ENCODE measurements around the gene SURF4. TPM values are rescaled to one million over a fixed set of nuclear protein-coding genes. Genes with fewer than 3 reads are reported as not detected.
A peak's percentile ranks its signal among the peaks of the same experiment; 100 is the strongest.
"Not testable (repeated sequence)": the region's sequence is repeated elsewhere in the genome, so short reads cannot be mapped to it uniquely, and the experiment has no call there.

Gene SURF4
- total and polyA plus RNA-seq, 9 donors = 92.3 to 143 (median 105) TPM

DNA sequence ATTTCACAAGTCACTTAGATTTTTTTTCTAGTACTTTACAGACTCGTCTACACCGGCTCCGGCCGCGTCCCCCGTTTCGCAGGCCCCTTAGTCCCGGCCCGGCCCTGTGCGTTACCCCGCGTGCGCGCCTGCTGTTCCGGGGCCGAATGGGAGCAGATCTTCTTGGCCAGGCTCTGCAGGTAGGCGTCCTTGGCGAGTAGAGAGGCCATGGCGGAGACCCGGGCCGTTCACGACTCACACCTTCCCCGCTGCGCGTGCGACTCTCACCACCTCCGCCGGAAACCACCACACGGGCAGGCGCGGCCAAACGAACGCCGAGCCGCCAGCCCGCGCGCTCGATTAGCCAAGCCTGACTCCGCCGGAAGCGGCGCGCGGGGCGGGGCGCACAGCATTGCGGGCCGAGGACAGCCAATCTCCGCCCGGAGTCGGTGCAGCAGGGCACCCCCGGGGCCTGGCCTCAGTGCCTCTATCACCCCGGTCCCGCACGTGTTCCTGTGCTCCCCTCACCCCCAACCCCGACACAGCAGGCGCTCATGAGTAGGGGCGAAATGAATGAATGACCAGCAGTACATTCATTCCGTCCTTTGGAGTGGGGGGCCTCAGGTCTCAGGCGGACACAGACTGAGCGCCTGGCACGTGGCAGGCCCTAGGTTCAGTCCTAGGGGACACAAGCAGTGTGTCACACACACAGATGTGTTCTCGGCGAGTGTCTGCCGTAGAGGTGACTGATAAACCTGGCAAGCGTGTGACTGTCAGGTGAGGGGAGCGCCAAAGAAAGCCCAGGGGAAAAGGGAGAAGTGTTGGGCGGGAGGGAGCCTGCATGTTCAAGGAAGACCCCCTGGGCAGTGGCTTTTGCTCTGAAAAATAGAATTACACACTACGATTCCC is 39.7 kb downstream of the SURF4 start, which contains the start of gene SURF6:
TSS of gene SURF6 (minus strand) at position 265 of the 888 bp plus-strand sequence. CDS start at position 209, 56 bp downstream.
- peaks cover 16% of the 10 kb centered on the region for H3K4me1 ChIP-seq (ENCODE audit: control insufficient read depth, insufficient read depth, low read length)
- no peaks in the 10 kb centered on the region for H3K27me3 ChIP-seq (ENCODE audit: control insufficient read depth, insufficient read depth, low read length)
- H3K27ac ChIP-seq (ENCODE audit: low read length) = peak within 1 kb of the TSS; percentile 66
- peaks cover 64% of the 10 kb centered on the region for H3K36me3 ChIP-seq (ENCODE audit: control insufficient read depth, insufficient read depth, low read length)
- H3K4me3 ChIP-seq (ENCODE audit: low read length) = peak within 1 kb of the TSS; percentile 88
- WGBS (ENCODE audit: insufficient coverage) = under 1% methylated on average over 54 of the region's 70 CpGs
- no peaks in the 10 kb centered on the region for H3K9me3 ChIP-seq (replicated peaks; ENCODE audit: control insufficient read depth, low read depth, low read length)
- peak; percentile 96 for DNase-seq

DNA sequence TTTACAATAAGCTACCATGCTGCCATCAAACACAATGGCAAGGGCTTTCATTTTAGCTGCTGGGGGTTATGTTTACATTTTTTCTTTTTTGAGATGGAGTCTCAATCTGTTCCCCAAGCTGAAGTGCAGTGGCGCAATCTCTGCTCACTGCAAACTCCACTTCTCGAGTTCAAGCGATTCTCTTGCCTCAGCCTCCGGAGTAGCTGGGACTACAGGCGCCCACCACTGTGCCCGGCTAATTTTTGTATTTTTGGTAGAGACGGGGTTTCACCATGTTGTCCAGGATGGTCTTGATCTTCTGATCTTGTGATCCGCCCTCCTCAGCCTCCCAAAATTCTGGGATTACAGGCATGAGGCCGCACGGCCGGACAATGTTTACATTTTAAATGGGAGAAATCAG is 41.0 kb downstream of the SURF4 start:
- H3K27ac ChIP-seq (ENCODE audit: low read length); H3K27me3 ChIP-seq (ENCODE audit: control insufficient read depth, insufficient read depth, low read length); H3K9me3 ChIP-seq (replicated peaks; ENCODE audit: control insufficient read depth, low read depth, low read length); DNase-seq: not testable (repeated sequence)
- Histone ChIP-seq H3K4me3 (ENCODE audit: low read length) (peak overlapping the region; percentile 88), H3K36me3 (ENCODE audit: control insufficient read depth, insufficient read depth, low read length) (peaks cover 63% of the 10 kb centered on the region), H3K4me1 (ENCODE audit: control insufficient read depth, insufficient read depth, low read length) (peaks cover 16% of the 10 kb centered on the region)
- WGBS (ENCODE audit: insufficient coverage) = 87% methylated on average over 7 of the region's 11 CpGs

DNA sequence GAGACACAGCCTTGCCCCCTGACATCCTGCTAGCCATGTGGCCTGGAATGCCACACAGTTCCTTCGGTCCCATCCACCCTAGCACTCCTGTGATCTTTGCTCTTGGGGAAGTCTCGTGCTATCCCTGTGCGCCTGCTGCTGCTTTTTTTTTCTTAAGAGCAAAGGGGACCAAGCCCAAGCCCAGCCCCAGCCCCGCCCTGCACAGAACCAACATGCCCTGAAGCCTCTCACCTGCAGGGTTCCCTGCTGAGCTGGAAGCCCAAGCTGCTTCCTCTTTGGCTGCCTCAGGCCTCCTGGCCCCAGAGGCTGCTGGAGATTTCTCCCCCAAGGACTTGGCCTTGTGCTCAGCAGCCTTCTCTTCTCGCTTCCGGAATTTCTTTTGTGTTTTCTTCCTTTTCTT is 41.7 kb downstream of the SURF4 start:
- WGBS (ENCODE audit: insufficient coverage) = 86% methylated on average over 6 of the region's 6 CpGs

DNA sequence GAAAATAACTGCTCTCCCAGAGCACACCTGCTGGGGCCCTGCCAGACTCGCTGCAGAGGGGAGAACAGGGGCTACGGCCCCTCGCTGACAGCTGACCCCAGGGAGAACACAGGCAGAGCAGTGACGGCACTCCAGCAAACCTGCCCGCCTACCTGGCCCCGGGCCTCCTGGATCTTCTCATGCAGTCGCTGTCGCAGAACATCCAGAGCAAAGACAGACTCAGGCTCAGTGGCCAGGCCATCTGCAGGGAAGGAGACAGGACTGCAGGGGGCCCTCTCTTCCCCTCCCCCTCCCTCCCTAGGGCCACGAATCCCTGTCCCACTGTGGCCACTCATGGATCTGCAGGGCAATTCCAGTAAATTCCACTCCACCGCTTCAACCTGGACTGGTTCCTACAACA is 42.3 kb downstream of the SURF4 start:
- Histone ChIP-seq H3K9me3 (replicated peaks; ENCODE audit: control insufficient read depth, low read depth, low read length) (no peaks in the 10 kb centered on the region), H3K27me3 (ENCODE audit: control insufficient read depth, insufficient read depth, low read length) (no peaks in the 10 kb centered on the region), H3K4me3 (ENCODE audit: low read length) (no peak overlapping the region), H3K4me1 (ENCODE audit: control insufficient read depth, insufficient read depth, low read length) (peaks cover 16% of the 10 kb centered on the region), H3K27ac (ENCODE audit: low read length) (no peak overlapping the region), H3K36me3 (ENCODE audit: control insufficient read depth, insufficient read depth, low read length) (peaks cover 51% of the 10 kb centered on the region)
- DNase-seq = no peak
- 86% methylated on average over 10 of the region's 10 CpGs for WGBS (ENCODE audit: insufficient coverage)

More for the DNA sequence above, 41.7 kb downstream of the SURF4 start:
- Histone ChIP-seq H3K27ac (ENCODE audit: low read length) (no peak overlapping the region), H3K9me3 (replicated peaks; ENCODE audit: control insufficient read depth, low read depth, low read length) (no peaks in the 10 kb centered on the region), H3K4me1 (ENCODE audit: control insufficient read depth, insufficient read depth, low read length) (peaks cover 16% of the 10 kb centered on the region), H3K4me3 (ENCODE audit: low read length) (no peak overlapping the region), H3K27me3 (ENCODE audit: control insufficient read depth, insufficient read depth, low read length) (no peaks in the 10 kb centered on the region), H3K36me3 (ENCODE audit: control insufficient read depth, insufficient read depth, low read length) (peaks cover 57% of the 10 kb centered on the region)
- DNase-seq = no peak

DNA sequence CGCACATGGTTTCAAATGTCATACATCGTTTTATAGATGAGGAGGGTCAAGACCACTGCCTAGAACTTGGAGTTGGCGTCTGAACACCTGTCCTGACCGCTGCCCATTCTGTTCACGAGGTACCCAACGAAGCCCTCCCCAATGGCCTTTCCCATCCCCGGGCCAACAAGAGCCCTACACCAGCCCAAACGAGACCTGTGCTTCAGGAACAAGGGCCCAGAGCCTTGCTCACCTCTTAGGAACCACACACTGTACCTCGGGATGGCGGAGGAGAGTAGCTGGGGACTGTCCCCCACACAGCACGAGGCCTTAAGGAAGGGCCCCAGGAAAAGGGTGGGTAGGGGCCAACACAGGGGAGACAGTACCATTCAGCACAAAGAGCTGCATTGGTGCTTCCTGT is 42.8 kb downstream of the SURF4 start:
- WGBS (ENCODE audit: insufficient coverage) = 89% methylated on average over 6 of the region's 11 CpGs
- no peak for DNase-seq

DNA sequence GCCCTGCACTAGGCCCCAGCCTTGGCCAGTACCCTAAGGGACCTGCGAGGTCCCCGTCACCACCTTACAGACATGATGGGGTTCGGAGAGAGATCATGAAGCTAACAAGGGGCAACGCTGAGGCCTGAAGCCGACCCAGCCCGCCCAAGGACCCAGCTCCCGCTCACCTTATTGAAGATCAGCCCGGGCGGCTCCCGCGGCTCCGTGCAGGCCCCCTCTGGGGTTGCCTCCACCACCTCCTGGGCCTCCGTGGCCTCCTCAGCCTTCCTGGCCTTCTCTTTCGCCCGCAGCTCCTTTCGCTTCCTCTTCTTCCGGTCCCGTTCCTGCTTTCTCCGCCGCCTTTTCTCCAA is 43.5 kb downstream of the SURF4 start:
- Histone ChIP-seq H3K36me3 (ENCODE audit: control insufficient read depth, insufficient read depth, low read length) (peaks cover 50% of the 10 kb centered on the region), H3K4me1 (ENCODE audit: control insufficient read depth, insufficient read depth, low read length) (peaks cover 16% of the 10 kb centered on the region), H3K27ac (ENCODE audit: low read length) (no peak overlapping the region), H3K4me3 (ENCODE audit: low read length) (no peak overlapping the region), H3K9me3 (replicated peaks; ENCODE audit: control insufficient read depth, low read depth, low read length) (no peaks in the 10 kb centered on the region), H3K27me3 (ENCODE audit: control insufficient read depth, insufficient read depth, low read length) (no peaks in the 10 kb centered on the region)
- WGBS (ENCODE audit: insufficient coverage) = 88% methylated on average over 16 of the region's 20 CpGs
- DNase-seq = no peak

More for the DNA sequence above, 42.8 kb downstream of the SURF4 start:
- Histone ChIP-seq H3K4me1 (ENCODE audit: control insufficient read depth, insufficient read depth, low read length) (peaks cover 16% of the 10 kb centered on the region), H3K27ac (ENCODE audit: low read length) (no peak overlapping the region), H3K36me3 (ENCODE audit: control insufficient read depth, insufficient read depth, low read length) (peaks cover 52% of the 10 kb centered on the region), H3K9me3 (replicated peaks; ENCODE audit: control insufficient read depth, low read depth, low read length) (no peaks in the 10 kb centered on the region), H3K27me3 (ENCODE audit: control insufficient read depth, insufficient read depth, low read length) (no peaks in the 10 kb centered on the region), H3K4me3 (ENCODE audit: low read length) (no peak overlapping the region)

DNA sequence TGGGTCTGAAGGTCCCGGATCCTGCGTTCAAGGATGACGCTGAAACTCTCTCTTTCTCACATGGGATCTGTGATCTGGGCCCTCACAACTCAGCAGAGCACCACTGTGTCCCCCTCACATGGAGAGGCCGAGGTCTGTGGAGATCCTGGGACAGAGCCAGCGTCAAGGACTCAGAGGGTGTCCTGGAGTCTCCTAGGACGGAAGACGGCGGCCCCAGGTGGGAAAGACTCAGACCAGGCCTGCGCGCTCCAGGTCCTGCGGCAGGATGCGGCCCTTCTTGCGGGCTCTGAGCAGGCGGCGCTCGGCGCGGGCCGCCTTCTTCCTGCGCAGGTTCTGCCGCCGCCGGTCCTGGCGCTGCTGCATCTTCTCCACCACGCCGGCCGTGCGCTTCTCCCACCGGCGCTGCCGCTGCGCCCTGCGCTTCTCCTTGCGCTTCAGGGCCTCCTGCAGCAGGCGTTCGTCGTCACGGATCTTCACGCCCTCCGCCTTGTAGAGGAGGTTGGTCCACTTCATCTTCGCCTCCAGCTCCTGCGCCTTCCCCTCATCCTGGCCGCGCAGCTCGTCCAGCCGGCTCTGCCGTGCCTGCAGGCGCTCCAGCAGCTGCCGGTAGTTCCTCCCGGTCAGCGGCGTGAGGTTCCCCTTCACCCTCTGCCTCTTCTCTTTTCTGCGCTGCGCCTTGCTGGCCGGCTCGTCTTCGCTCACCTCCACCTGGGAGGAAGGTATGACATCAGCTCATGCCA is 44.0 kb downstream of the SURF4 start:
- no peak overlapping the region for H3K27ac ChIP-seq (ENCODE audit: low read length)
- H3K4me1 ChIP-seq (ENCODE audit: control insufficient read depth, insufficient read depth, low read length) = peaks cover 16% of the 10 kb centered on the region
- peaks cover 50% of the 10 kb centered on the region for H3K36me3 ChIP-seq (ENCODE audit: control insufficient read depth, insufficient read depth, low read length)
- no peak for DNase-seq
- H3K27me3 ChIP-seq (ENCODE audit: control insufficient read depth, insufficient read depth, low read length) = no peaks in the 10 kb centered on the region
- no peak overlapping the region for H3K4me3 ChIP-seq (ENCODE audit: low read length)
- 95% methylated on average over 57 of the region's 57 CpGs for WGBS (ENCODE audit: insufficient coverage)
- H3K9me3 ChIP-seq (replicated peaks; ENCODE audit: control insufficient read depth, low read depth, low read length) = no peaks in the 10 kb centered on the region

DNA sequence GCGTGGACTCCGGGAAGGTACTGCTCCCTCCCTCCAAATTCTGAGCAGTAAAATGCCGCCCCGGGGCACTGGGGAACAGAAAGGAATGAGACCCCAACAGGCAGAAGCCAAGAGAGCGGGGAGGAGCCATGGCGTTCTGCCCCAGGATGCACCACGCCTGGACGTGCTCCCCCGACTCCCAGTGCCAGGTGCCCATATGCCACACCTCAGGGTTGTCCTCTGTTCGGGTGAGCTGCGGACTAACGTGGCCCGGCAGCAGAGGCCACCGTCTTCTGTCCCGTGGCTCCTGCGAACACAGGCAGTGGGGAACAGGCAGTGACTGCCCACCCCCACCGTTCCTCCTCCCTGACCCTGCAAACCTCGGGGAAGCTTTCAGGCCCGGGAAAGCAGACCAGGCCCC is 44.6 kb downstream of the SURF4 start:
- 87% methylated on average over 17 of the region's 19 CpGs for WGBS (ENCODE audit: insufficient coverage)
- Histone ChIP-seq H3K9me3 (replicated peaks; ENCODE audit: control insufficient read depth, low read depth, low read length) (no peaks in the 10 kb centered on the region), H3K27me3 (ENCODE audit: control insufficient read depth, insufficient read depth, low read length) (no peaks in the 10 kb centered on the region), H3K36me3 (ENCODE audit: control insufficient read depth, insufficient read depth, low read length) (peaks cover 50% of the 10 kb centered on the region), H3K27ac (ENCODE audit: low read length) (no peak overlapping the region), H3K4me1 (ENCODE audit: control insufficient read depth, insufficient read depth, low read length) (peaks cover 10% of the 10 kb centered on the region), H3K4me3 (ENCODE audit: low read length) (no peak overlapping the region)
- DNase-seq = no peak

DNA sequence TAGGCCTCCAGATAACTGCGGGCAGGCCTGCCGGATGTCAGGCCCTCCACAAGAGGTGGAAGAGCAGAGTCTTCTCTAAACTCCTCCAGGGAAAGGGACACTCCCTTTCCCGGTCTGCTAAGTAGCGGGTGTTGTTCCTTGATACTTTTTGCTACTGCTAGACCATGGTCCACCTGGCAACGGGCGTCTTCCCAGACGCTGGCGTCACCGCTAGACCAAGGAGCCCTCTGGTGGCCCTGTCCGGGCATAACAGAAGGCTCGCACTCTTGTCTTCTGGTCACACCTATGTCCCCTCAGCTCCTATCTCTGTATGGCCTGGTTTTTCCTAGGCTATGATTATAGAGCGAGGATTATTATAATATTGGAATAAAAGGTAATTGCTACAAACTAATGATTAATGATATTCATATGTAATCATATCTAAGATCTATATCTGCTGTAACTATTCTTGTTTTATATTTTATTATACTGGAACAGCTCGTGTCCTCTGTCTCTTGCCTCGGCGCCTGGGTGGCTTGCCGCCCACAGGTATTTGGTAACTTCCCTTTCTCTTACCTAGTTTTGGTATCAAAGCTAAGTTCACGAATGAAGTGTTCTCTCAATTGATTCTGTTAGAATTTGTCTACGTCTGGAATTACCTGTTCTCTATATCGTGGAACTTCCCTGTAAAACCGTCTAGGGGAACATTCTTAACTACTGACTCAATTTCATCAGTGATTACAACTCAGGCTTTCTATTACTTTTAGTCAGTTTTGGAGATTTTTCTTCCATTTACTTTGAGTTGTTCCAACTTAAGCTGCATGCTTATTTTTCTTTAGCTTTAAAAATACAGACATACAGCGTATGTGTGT is 46.3 kb downstream of the SURF4 start:
- not testable (repeated sequence) for H3K27me3 ChIP-seq (ENCODE audit: control insufficient read depth, insufficient read depth, low read length); H3K4me3 ChIP-seq (ENCODE audit: low read length); DNase-seq; H3K27ac ChIP-seq (ENCODE audit: low read length); H3K4me1 ChIP-seq (ENCODE audit: control insufficient read depth, insufficient read depth, low read length); H3K9me3 ChIP-seq (replicated peaks; ENCODE audit: control insufficient read depth, low read depth, low read length)
- WGBS (ENCODE audit: insufficient coverage) = 19% methylated on average over 7 of the region's 21 CpGs
- peaks cover 47% of the 10 kb centered on the region for H3K36me3 ChIP-seq (ENCODE audit: control insufficient read depth, insufficient read depth, low read length)
